DOHH2 (cell line): ENCODE measurements around the gene G3BP2.
A peak's percentile ranks its signal among the peaks of the same experiment; 100 is the strongest.

Experiments
- H3F3A ChIP-seq: fragments of 200-600 bp; sonication (generic), shearing (Covaris generic); 2 replicates; pipeline ENCODE4 v1.6.0; 2016; ENCODE audit warnings: antibody characterized with exemption, mild to moderate bottlenecking; ENCODE audit not compliant: control insufficient read depth, insufficient read depth
- H3K27ac ChIP-seq: fragments of 200-600 bp; sonication (generic); 2 replicates; pipeline ENCODE4 v1.5.1; 2014; ENCODE audit warnings: low read depth, mild to moderate bottlenecking, low read length, moderate library complexity
- H3K27me3 ChIP-seq: fragments of 200-600 bp; sonication (generic); 2 replicates; pipeline ENCODE4 v1.6.1; 2014; ENCODE audit warnings: mild to moderate bottlenecking, low read length, mixed read lengths; ENCODE audit not compliant: control insufficient read depth
- H3K36me3 ChIP-seq: fragments of 200-600 bp; sonication (generic); 2 replicates; pipeline ENCODE4 v1.6.1; 2014; ENCODE audit warnings: mild to moderate bottlenecking, low read length, moderate library complexity, mixed read lengths; ENCODE audit not compliant: control insufficient read depth
- H3K4me1 ChIP-seq: fragments of 200-600 bp; sonication (generic); 2 replicates; pipeline ENCODE4 v1.6.1; 2014; ENCODE audit warnings: mild to moderate bottlenecking, low read length, mixed read lengths; ENCODE audit not compliant: control insufficient read depth
- H3K4me2 ChIP-seq: fragments of 200-600 bp; sonication (generic); 2 replicates; pipeline ENCODE4 v1.6.0; 2014; ENCODE audit warnings: mild to moderate bottlenecking, low read length, moderate library complexity
- H3K4me3 ChIP-seq: fragments of 200-600 bp; sonication (generic); 2 replicates; pipeline ENCODE4 v1.5.1; 2014; ENCODE audit warnings: mild to moderate bottlenecking, low read length, mixed read lengths
- H3K79me2 ChIP-seq: fragments of 200-600 bp; sonication (generic); 2 replicates; pipeline ENCODE4 v1.6.1; 2014; ENCODE audit warnings: mild to moderate bottlenecking, low read length, mixed read lengths; ENCODE audit not compliant: control insufficient read depth
- H3K9me2 ChIP-seq: fragments of 200-600 bp; sonication (generic); replicated peaks from 2 replicates; pipeline ENCODE4 v1.6.1; 2014; ENCODE audit warnings: mild to moderate bottlenecking, low read length, mixed read lengths; ENCODE audit not compliant: control insufficient read depth
- H3K9me3 ChIP-seq: fragments of 200-600 bp; sonication (generic); 2 replicates; pipeline ENCODE4 v1.6.1; 2014; ENCODE audit warnings: antibody characterized with exemption, low read length, mixed read lengths; ENCODE audit not compliant: control insufficient read depth, insufficient read depth
- H4K20me1 ChIP-seq: fragments of 200-600 bp; sonication (generic); 2 replicates; pipeline ENCODE4 v1.6.0; 2014; ENCODE audit warnings: low read depth, mild to moderate bottlenecking, antibody characterized with exemption, low read length, moderate library complexity; ENCODE audit not compliant: control insufficient read depth, insufficient read depth
- CTCF ChIP-seq: fragments of 200-600 bp; sonication (generic); IDR thresholded peaks from one replicate; pipeline ENCODE4 v1.5.1; 2014; ENCODE audit warnings: antibody characterized with exemption, mild to moderate bottlenecking, low read depth, low read length; ENCODE audit not compliant: poor library complexity, severe bottlenecking
- EZH2phosphoT487 ChIP-seq: fragments of 200-600 bp; sonication (generic); IDR thresholded peaks from 2 replicates; pipeline ENCODE4 v1.6.1; 2017; ENCODE audit warnings: borderline replicate concordance, mild to moderate bottlenecking, antibody characterized with exemption, low read length, moderate library complexity, mixed read lengths

Gene G3BP2

GRCh38 chr4:75653845-75654503 is 19.2 kb downstream of the G3BP2 start:
- no peaks in the 10 kb centered on the region for H3K27me3 ChIP-seq
- peaks cover 94% of the 10 kb centered on the region for H3K36me3 ChIP-seq
- H4K20me1 ChIP-seq: peaks cover 9% of the 10 kb centered on the region; the same call in 1 of the 2 replicates

GRCh38 chr4:75644095-75644494 is 29.1 kb downstream of the G3BP2 start:
- H3K4me1 ChIP-seq: no peaks in the 10 kb centered on the region
- peaks cover 72% of the 10 kb centered on the region for H3K36me3 ChIP-seq
- H3K27me3 ChIP-seq: no peaks in the 10 kb centered on the region
- H3K27ac ChIP-seq: no peak overlapping the region
- H3K9me2 ChIP-seq: no peaks in the 10 kb centered on the region
- H3K4me3 ChIP-seq: no peak overlapping the region
- no peaks in the 10 kb centered on the region for H4K20me1 ChIP-seq
- no peak for TF ChIP-seq EZH2phosphoT487
- no peak overlapping the region for H3K4me2 ChIP-seq
- H3F3A ChIP-seq: peaks cover 12% of the 10 kb centered on the region; the same call in 1 of the 2 replicates
- H3K9me3 ChIP-seq: no peaks in the 10 kb centered on the region
- no peaks in the 10 kb centered on the region for H3K79me2 ChIP-seq

More at GRCh38 chr4:75653845-75654503, 19.2 kb downstream of the G3BP2 start:
- H3F3A ChIP-seq: peaks cover 9% of the 10 kb centered on the region
- H3K4me2 ChIP-seq: no peak overlapping the region
- H3K4me3 ChIP-seq: no peak overlapping the region
- no peaks in the 10 kb centered on the region for H3K9me2 ChIP-seq
- TF ChIP-seq CTCF (peak; percentile 15), EZH2phosphoT487 (no peak)
- H3K79me2 ChIP-seq: peaks cover 57% of the 10 kb centered on the region
- peaks cover 12% of the 10 kb centered on the region for H3K4me1 ChIP-seq
- H3K27ac ChIP-seq: no peak overlapping the region
- no peaks in the 10 kb centered on the region for H3K9me3 ChIP-seq

- Histone ChIP-seq H3K27ac (no peak overlapping the region), H3F3A (peaks cover 15% of the 10 kb centered on the region; the same call in 1 of the 2 replicates), H3K4me1 (no peaks in the 10 kb centered on the region), H3K9me3 (no peaks in the 10 kb centered on the region), H3K79me2 (no peaks in the 10 kb centered on the region), H3K4me3 (no peak overlapping the region), H3K36me3 (peaks cover 68% of the 10 kb centered on the region), H3K27me3 (no peaks in the 10 kb centered on the region), H3K4me2 (no peak overlapping the region), H4K20me1 (no peaks in the 10 kb centered on the region), H3K9me2 (no peaks in the 10 kb centered on the region)
- TF ChIP-seq CTCF: no peak
- TF ChIP-seq EZH2phosphoT487: no peak
Measured at GRCh38 chr4:75643651-75644050, 29.6 kb downstream of the G3BP2 start.

- H3K79me2 ChIP-seq: no peaks in the 10 kb centered on the region
- no peaks in the 10 kb centered on the region for H4K20me1 ChIP-seq
- H3K9me3 ChIP-seq: no peaks in the 10 kb centered on the region
- H3K27me3 ChIP-seq: no peaks in the 10 kb centered on the region
- no peak overlapping the region for H3K4me3 ChIP-seq
- no peaks in the 10 kb centered on the region for H3K9me2 ChIP-seq
- H3K4me1 ChIP-seq: no peaks in the 10 kb centered on the region
- no peak overlapping the region for H3K27ac ChIP-seq
- H3K4me2 ChIP-seq: no peak overlapping the region
- H3F3A ChIP-seq: peaks cover 15% of the 10 kb centered on the region; the same call in 1 of the 2 replicates
- H3K36me3 ChIP-seq: peaks cover 25% of the 10 kb centered on the region
- TF ChIP-seq EZH2phosphoT487 (no peak), CTCF (no peak)
Measured at GRCh38 chr4:75639124-75639695, 34.0 kb downstream of the G3BP2 start.
